MM.1S (cell line): Measurements from ENCODE around the gene EFL1.

Source experiments
- EZH2 ChIP-seq: fragments of 300-600 bp; sonication (generic); optimal IDR thresholded peaks from 2 replicates; pipeline ENCODE3; 2017; ENCODE audit warnings: low read depth, mild to moderate bottlenecking, antibody characterized with exemption, low read length, mixed read lengths
- TF ChIP-seq, protein P1 (sequence below): fragments of 300-600 bp; sonication (generic); IDR thresholded peaks from 2 replicates; pipeline ENCODE4 v1.5.1; 2016; ENCODE audit warnings: antibody characterized with exemption, low read length, mixed read lengths

DNA sequence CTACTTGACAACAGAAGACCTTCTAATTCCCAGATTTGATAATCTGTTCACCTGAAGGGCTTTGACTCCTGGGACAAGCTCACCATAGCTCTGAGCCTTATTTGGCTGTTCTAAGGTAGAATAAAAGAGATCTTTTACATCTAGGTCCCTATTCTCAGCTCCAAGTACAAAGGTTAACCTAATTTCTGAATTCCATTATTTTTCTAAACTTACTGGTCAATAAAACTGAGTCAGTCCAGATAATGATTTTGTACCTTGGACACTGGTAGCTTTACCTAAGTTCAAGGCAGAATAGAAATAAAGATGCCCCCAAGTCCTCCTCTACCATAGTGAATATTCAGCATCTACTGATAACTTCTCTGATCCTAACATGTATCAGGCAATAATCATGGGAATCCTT lies 135.0 kb downstream of the EFL1 start:
- TF ChIP-seq, protein P1, sequence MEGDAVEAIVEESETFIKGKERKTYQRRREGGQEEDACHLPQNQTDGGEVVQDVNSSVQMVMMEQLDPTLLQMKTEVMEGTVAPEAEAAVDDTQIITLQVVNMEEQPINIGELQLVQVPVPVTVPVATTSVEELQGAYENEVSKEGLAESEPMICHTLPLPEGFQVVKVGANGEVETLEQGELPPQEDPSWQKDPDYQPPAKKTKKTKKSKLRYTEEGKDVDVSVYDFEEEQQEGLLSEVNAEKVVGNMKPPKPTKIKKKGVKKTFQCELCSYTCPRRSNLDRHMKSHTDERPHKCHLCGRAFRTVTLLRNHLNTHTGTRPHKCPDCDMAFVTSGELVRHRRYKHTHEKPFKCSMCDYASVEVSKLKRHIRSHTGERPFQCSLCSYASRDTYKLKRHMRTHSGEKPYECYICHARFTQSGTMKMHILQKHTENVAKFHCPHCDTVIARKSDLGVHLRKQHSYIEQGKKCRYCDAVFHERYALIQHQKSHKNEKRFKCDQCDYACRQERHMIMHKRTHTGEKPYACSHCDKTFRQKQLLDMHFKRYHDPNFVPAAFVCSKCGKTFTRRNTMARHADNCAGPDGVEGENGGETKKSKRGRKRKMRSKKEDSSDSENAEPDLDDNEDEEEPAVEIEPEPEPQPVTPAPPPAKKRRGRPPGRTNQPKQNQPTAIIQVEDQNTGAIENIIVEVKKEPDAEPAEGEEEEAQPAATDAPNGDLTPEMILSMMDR, result no peak
- no peak for TF ChIP-seq EZH2
